ENCODE results near the gene PYGO2.
"Not testable (repeated sequence)": the region's sequence is repeated elsewhere in the genome, so short reads cannot be mapped to it uniquely, and the experiment has no call there.

The PYGO2 gene

GRCh38 chr1:154987326-154987725 lies 25.7 kb upstream of the PYGO2 start:
- H3K4me3 ChIP-seq: no peak overlapping the region
- DNase-seq (ENCODE audit: low spot score): no peak
- TF ChIP-seq CTCF (IDR thresholded peaks at IDR 0.05): no peak
- no peak overlapping the region for H3K27ac ChIP-seq

- not testable (repeated sequence) for DNase-seq (ENCODE audit: low spot score); H3K27ac ChIP-seq; H3K4me3 ChIP-seq
These were observed 25.2 kb upstream of the PYGO2 start for GRCh38 chr1:154986736-154987135.

GRCh38 chr1:154983776-154984466 lies 22.3 kb upstream of the PYGO2 start:
- H3K27ac ChIP-seq: peak overlapping the region; percentile 24 to 50
- no peak for DNase-seq (ENCODE audit: low spot score)
- peak overlapping the region; percentile 63 for H3K4me3 ChIP-seq
- no peak for TF ChIP-seq CTCF (IDR thresholded peaks at IDR 0.05)

GRCh38 chr1:154982897-154983648 lies 21.5 kb upstream of the PYGO2 start, which contains the start of gene FLAD1:
Gene FLAD1, plus strand, starts transcription at chr1:154983344. Its CDS starts 351 bp downstream, at chr1:154983695.
- no peak for TF ChIP-seq CTCF (IDR thresholded peaks at IDR 0.05)
- H3K27ac ChIP-seq: peak within 1 kb of the TSS; percentile 24 to 62
- peak; percentile 97 for DNase-seq (ENCODE audit: low spot score)
- H3K4me3 ChIP-seq: peak within 1 kb of the TSS; percentile 63

GRCh38 chr1:154982341-154982740 lies 20.8 kb upstream of the PYGO2 start:
- Histone ChIP-seq H3K4me3 (peak overlapping the region; percentile 63), H3K27ac (no peak overlapping the region)
- no peak for TF ChIP-seq CTCF (IDR thresholded peaks at IDR 0.05)
- DNase-seq (ENCODE audit: low spot score): no peak

GRCh38 chr1:154978360-154978759 lies 16.8 kb upstream of the PYGO2 start:
- no peak for TF ChIP-seq CTCF (IDR thresholded peaks at IDR 0.05)
- H3K27ac ChIP-seq: no peak overlapping the region
- DNase-seq (ENCODE audit: low spot score): no peak
- H3K4me3 ChIP-seq: no peak overlapping the region

- H3K4me3 ChIP-seq; DNase-seq (ENCODE audit: low spot score); H3K27ac ChIP-seq: not testable (repeated sequence)
These were observed 16.2 kb upstream of the PYGO2 start for GRCh38 chr1:154977762-154978161.

Measured in coronary artery (tissue), 2 donors.